T-helper 17 cell (primary cell): ENCODE measurements around the gene KRAS. TPM values are rescaled to one million over a fixed set of nuclear protein-coding genes. Genes with fewer than 3 reads are reported as not detected.

Source experiments
- ATAC-seq: fragments of 150-1000 bp; cut with Tn5 transposase; 2 replicates; pipeline ENCODE4 v1.10.0; 2021; ENCODE audit warnings: mild to moderate bottlenecking, moderate library complexity
- DNase-seq, 3 donors: peaks; one replicate each; pipeline versions ENCODE4 v3.0.0 to v3.0.0-alpha.2; 2020 to 2021
- H3K9me3 ChIP-seq: one replicate; pipeline ENCODE4 v1.7.0; 2013; ENCODE audit warnings: low read length, mild to moderate bottlenecking; ENCODE audit not compliant: control insufficient read depth, poor library complexity, severe bottlenecking
- H3K27ac Mint-ChIP-seq: one replicate; pipeline ENCODE4 v1.8.0; 2022; ENCODE audit warnings: mild to moderate bottlenecking, moderate library complexity, mixed read lengths
- H3K27me3 Mint-ChIP-seq: one replicate; pipeline ENCODE4 v1.8.0; 2022; ENCODE audit warnings: mixed read lengths
- H3K36me3 Mint-ChIP-seq: one replicate; pipeline ENCODE4 v1.8.0; 2022; ENCODE audit warnings: low read depth, mixed read lengths
- H3K4me1 Mint-ChIP-seq: one replicate; pipeline ENCODE4 v1.8.0; 2022; ENCODE audit warnings: mild to moderate bottlenecking, mixed read lengths
- H3K4me3 Mint-ChIP-seq: one replicate; pipeline ENCODE4 v1.8.0; 2022; ENCODE audit warnings: mild to moderate bottlenecking, moderate library complexity, mixed read lengths
- total RNA-seq, 4 donors: library from RNA in 2 of 4; stranded (reverse) in 2 of 4; gene quantifications; one replicate each; pipeline ENCODE4 v1.2.3 and lab custom pipeline; 2022 to 2026

KRAS gene
- total RNA-seq, 2 donors from 2014 or later = 26.4 to 32.3 TPM

DNA sequence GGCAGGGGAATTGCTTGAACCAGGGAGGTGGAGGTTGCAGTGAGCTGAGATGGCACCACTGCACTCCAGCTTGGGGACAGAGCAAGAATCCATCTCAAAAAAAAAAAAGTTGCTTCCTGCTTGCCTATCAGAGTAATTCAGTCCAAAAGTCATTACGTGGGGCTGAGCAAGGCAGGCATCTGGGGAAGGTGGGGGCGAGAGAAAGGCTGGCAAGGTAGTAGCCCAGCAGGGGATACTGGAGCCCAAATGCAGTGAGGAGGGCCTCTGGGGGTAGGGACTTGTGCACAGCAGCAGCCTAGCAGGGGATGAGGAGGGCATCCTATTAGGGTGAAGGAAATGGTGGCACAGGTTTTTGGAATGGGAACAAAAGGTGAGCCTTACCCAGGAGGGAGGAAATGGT, 48.6 kb downstream of the KRAS start:
- no peaks in the 10 kb centered on the region for H3K9me3 ChIP-seq
- H3K4me1 Mint-ChIP-seq = peaks cover 13% of the 10 kb centered on the region
- H3K4me3 Mint-ChIP-seq = no peak overlapping the region
- no peaks in the 10 kb centered on the region for H3K27me3 Mint-ChIP-seq
- DNase-seq (no peak), ATAC-seq (no peak)
- H3K27ac Mint-ChIP-seq = peak overlapping the region; percentile 68
- peaks cover 3% of the 10 kb centered on the region for H3K36me3 Mint-ChIP-seq

DNA sequence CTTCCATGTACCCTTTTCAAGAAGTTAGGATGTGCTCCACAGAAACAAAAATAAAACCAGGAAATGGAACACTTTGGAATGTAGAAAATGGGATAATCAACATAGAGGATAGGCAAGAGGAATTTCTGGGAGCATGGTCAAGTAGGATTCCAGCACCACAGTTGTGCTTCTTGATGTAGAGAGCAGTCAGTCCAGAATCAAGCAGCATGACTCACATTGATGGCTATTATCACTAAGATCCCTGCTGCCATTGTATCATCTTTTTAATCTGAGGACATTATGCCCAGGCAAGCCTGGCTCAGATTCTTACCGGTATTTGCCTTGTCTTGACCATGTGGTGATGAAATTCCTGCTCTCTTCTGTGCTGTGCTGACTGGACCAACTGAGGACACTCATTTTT, 50.0 kb downstream of the KRAS start:
- Mint-ChIP-seq H3K27me3 (no peaks in the 10 kb centered on the region), H3K4me1 (peaks cover 20% of the 10 kb centered on the region), H3K4me3 (no peak overlapping the region), H3K27ac (peak overlapping the region; percentile 78), H3K36me3 (peaks cover 3% of the 10 kb centered on the region)
- DNase-seq (no peak), ATAC-seq (no peak)
- no peaks in the 10 kb centered on the region for H3K9me3 ChIP-seq

DNA sequence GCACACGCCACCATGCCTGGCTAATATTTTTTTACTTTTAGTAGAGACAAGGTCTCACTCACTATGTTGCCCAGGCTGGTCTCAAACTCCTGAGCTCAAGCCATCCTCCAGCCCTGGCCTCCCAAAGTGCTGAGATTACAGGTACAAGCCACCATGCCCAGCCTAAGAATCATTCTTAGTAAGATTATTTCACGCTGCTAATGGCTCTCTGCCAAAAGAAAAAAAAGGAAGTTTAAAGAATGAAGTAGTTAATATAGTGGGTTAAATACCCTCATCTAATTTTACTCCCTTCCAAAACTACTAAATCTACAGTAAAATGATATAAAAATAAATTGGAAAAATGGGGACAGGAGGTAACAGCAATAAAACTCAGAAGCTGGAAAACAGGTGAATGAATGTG, 53.1 kb downstream of the KRAS start:
- H3K9me3 ChIP-seq = no peaks in the 10 kb centered on the region
- Mint-ChIP-seq H3K4me3 (no peak overlapping the region), H3K27me3 (no peaks in the 10 kb centered on the region), H3K27ac (peak overlapping the region; percentile 79), H3K36me3 (peaks cover 7% of the 10 kb centered on the region), H3K4me1 (peaks cover 29% of the 10 kb centered on the region)
- no peak for DNase-seq
- no peak for ATAC-seq

- ATAC-seq = peak; percentile 96
- peak within 1 kb of the TSS; percentile 98 for H3K4me3 Mint-ChIP-seq
- H3K4me1 Mint-ChIP-seq = peaks cover 21% of the 10 kb centered on the region
- peak; percentile 93 to 97 (median 96) for DNase-seq
- no peaks in the 10 kb centered on the region for H3K27me3 Mint-ChIP-seq
- no peaks in the 10 kb centered on the region for H3K9me3 ChIP-seq
- H3K27ac Mint-ChIP-seq = peak within 1 kb of the TSS; percentile 99
- H3K36me3 Mint-ChIP-seq = peaks cover 4% of the 10 kb centered on the region
Observed at GRCh38 chr12:25195056-25195971, 55.4 kb downstream of the KRAS start, which contains the start of the genes DNAI7 and ETFRF1. TSS of gene DNAI7 (minus strand) at chr12:25195160. CDS start at chr12:25195078, 82 bp downstream. TSS of gene ETFRF1 (plus strand) at chr12:25195237. CDS start at chr12:25203957, 8,720 bp downstream.

DNA sequence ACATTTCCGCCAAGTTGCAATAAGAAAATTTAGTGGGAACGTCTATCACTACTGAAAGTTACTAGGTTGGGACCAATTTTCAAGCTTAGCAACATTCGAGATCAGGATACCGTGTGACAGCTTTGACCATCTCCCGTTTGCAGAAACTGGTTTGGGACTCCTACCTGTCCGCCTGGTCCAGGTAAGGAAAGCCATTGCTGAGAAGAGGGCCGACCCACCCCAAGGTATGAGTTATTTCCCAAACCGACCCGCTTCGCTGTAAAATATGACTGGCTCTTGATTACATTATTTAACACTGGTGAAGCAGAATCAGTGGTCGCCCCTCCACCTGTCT, 56.0 kb downstream of the KRAS start:
- ATAC-seq = peak; percentile 36
- H3K4me1 Mint-ChIP-seq = peaks cover 21% of the 10 kb centered on the region
- peaks cover 4% of the 10 kb centered on the region for H3K36me3 Mint-ChIP-seq
- H3K27me3 Mint-ChIP-seq = no peaks in the 10 kb centered on the region
- DNase-seq = no peak
- H3K9me3 ChIP-seq = no peaks in the 10 kb centered on the region
- peak overlapping the region; percentile 99 for H3K27ac Mint-ChIP-seq
- peak overlapping the region; percentile 98 for H3K4me3 Mint-ChIP-seq

- H3K4me3 Mint-ChIP-seq = peak overlapping the region; percentile 98
- peaks cover 4% of the 10 kb centered on the region for H3K36me3 Mint-ChIP-seq
- DNase-seq (no peak), ATAC-seq (no peak)
- H3K27ac Mint-ChIP-seq = peak overlapping the region; percentile 99
- no peaks in the 10 kb centered on the region for H3K9me3 ChIP-seq
- peaks cover 21% of the 10 kb centered on the region for H3K4me1 Mint-ChIP-seq
- no peaks in the 10 kb centered on the region for H3K27me3 Mint-ChIP-seq
Observed at GRCh38 chr12:25194214-25194613, 56.5 kb downstream of the KRAS start.

GRCh38 chr12:25190793-25191192, 59.9 kb downstream of the KRAS start:
- no peaks in the 10 kb centered on the region for H3K27me3 Mint-ChIP-seq
- ATAC-seq = no peak
- H3K4me3 Mint-ChIP-seq = no peak overlapping the region
- no peak overlapping the region for H3K27ac Mint-ChIP-seq
- DNase-seq = no peak
- no peaks in the 10 kb centered on the region for H3K9me3 ChIP-seq
- H3K4me1 Mint-ChIP-seq = peaks cover 24% of the 10 kb centered on the region
- H3K36me3 Mint-ChIP-seq = peaks cover 8% of the 10 kb centered on the region

DNA sequence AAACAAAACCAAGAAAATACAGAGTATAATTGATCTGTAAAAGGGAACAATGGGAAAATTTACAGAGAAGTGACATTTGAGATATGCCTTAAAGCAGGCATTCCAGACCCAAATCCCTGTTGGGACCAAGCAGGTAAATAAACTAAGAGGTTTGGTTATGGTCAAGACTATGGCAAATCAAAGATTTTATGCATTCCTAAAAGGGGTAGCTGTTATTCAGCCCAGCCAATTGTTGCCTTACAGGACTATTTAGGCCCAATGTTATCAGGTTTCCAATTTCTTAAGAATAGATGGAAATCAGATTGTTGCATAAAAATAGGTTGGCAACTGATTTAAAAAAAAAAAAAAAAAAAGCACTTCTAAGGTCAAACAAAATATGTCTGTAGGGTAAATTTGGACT, 61.1 kb downstream of the KRAS start:
- Mint-ChIP-seq H3K36me3 (peaks cover 3% of the 10 kb centered on the region), H3K4me3 (no peak overlapping the region), H3K4me1 (peaks cover 14% of the 10 kb centered on the region), H3K27ac (no peak overlapping the region), H3K27me3 (no peaks in the 10 kb centered on the region)
- no peak for ATAC-seq
- no peak for DNase-seq
- no peaks in the 10 kb centered on the region for H3K9me3 ChIP-seq

GRCh38 chr12:25187781-25188180, 62.9 kb downstream of the KRAS start:
- ATAC-seq (no peak), DNase-seq (no peak)
- Mint-ChIP-seq H3K27ac (peak overlapping the region; percentile 91), H3K4me1 (peaks cover 12% of the 10 kb centered on the region), H3K36me3 (peaks cover 4% of the 10 kb centered on the region), H3K27me3 (no peaks in the 10 kb centered on the region), H3K4me3 (no peak overlapping the region)
- H3K9me3 ChIP-seq = no peaks in the 10 kb centered on the region

DNA sequence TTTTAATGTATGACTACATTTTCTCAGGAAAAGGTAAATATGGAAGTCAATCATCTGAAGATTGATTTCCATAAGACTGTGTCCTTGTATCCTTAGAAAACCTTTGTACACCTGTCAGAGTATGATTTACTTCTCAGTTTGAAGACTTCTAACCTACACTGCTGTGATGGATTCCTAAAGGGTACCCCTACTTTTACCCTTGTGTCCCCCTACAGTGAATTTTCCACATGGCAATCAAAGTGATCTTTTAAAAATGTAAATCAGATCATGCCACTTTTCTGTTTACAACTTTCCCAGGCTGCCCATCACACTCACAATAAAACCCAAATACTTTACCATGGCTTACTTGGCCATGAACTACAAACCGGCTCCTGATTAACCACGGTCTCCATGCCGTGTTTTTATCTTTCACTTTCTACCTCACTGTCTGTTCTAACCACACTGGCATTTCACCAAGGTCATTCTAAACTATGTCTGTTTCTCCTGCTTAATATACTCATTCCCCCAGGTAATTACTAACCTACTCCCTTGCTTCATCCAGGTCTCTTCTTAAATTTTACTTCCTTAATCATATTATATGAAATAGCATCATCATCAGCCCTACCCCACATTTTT, 63.8 kb downstream of the KRAS start:
- no peaks in the 10 kb centered on the region for H3K9me3 ChIP-seq
- DNase-seq (no peak), ATAC-seq (peak; percentile 81)
- Mint-ChIP-seq H3K4me3 (peak overlapping the region; percentile 84), H3K27me3 (no peaks in the 10 kb centered on the region), H3K27ac (peak overlapping the region; percentile 91), H3K4me1 (peaks cover 12% of the 10 kb centered on the region), H3K36me3 (peaks cover 6% of the 10 kb centered on the region)

DNA sequence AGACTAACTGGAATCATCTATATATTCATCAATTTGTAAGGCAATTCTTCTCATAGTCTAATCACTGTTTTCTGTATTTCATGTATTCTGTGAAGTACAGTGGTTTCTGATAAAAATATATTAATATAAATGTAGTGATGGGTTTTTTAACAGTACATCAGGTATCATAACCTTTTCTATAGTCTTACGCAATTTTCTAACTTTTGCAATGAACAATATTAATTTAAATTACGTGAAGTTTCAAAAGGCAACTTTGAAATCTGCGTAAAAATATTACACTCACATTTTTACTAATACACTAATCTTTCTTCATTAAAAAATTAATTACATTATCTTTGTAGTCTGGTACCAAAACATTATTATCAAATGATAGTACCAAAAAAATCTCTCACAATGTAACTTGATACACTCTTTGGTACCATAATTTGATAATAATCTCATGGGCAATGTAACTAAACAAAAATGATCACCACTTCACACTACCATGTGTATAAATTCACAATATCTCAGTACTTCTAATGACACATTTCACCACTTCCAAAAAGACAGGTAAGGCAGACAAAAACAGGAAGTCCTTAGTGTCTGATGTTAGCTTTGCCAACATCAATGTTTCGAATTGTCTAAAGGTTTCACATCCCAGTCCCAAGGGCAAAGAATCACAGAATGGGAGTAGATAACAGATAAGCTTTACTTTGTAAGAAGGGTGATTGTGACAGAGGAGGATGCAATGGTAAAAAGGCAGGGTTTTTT, 64.5 kb downstream of the KRAS start:
- no peaks in the 10 kb centered on the region for H3K27me3 Mint-ChIP-seq
- no peaks in the 10 kb centered on the region for H3K9me3 ChIP-seq
- peaks cover 8% of the 10 kb centered on the region for H3K36me3 Mint-ChIP-seq
- DNase-seq = no peak
- peak; percentile 73 for ATAC-seq
- H3K4me1 Mint-ChIP-seq = peaks cover 12% of the 10 kb centered on the region
- H3K4me3 Mint-ChIP-seq = peak overlapping the region; percentile 84
- peak overlapping the region; percentile 91 for H3K27ac Mint-ChIP-seq

- H3K9me3 ChIP-seq = no peaks in the 10 kb centered on the region
- no peak overlapping the region for H3K4me3 Mint-ChIP-seq
- H3K27ac Mint-ChIP-seq = no peak overlapping the region
- DNase-seq (no peak), ATAC-seq (no peak)
- peaks cover 12% of the 10 kb centered on the region for H3K4me1 Mint-ChIP-seq
- no peaks in the 10 kb centered on the region for H3K27me3 Mint-ChIP-seq
- H3K36me3 Mint-ChIP-seq = peaks cover 8% of the 10 kb centered on the region
Observed at GRCh38 chr12:25184132-25184531, 66.6 kb downstream of the KRAS start.

- peaks cover 4% of the 10 kb centered on the region for H3K27me3 Mint-ChIP-seq
- peaks cover 8% of the 10 kb centered on the region for H3K36me3 Mint-ChIP-seq
- no peaks in the 10 kb centered on the region for H3K9me3 ChIP-seq
- no peak overlapping the region for H3K4me3 Mint-ChIP-seq
- DNase-seq = no peak
- no peak overlapping the region for H3K27ac Mint-ChIP-seq
- H3K4me1 Mint-ChIP-seq = peaks cover 12% of the 10 kb centered on the region
- no peak for ATAC-seq
Observed at GRCh38 chr12:25182765-25183164, 68.0 kb downstream of the KRAS start.
